Cardiac muscle cell (in vitro differentiated cells and primary cell): Measurements from ENCODE around the gene TAPT1. TPM values are rescaled to one million over a fixed set of nuclear protein-coding genes. Genes with fewer than 3 reads are reported as not detected.
A peak's percentile ranks its signal among the peaks of the same experiment; 100 is the strongest.

Experiments
- DNase-seq, 2 donors: peaks; one replicate each; pipeline versions ENCODE4 v3.0.0 to v3.0.0-alpha.2; 2010 to 2017; ENCODE audit warnings: low read depth in 1 of 2, low spot score in 1 of 2
- H3K27ac ChIP-seq: fragments of 200-600 bp; sonication (generic); 2 replicates; pipeline ENCODE4 v1.5.1; 2016
- H3K27me3 ChIP-seq: fragments of 200-600 bp; sonication (generic); 2 replicates; pipeline ENCODE4 v1.6.0; 2016; ENCODE audit warnings: control low read depth
- H3K36me3 ChIP-seq: fragments of 200-600 bp; sonication (generic); 2 replicates; pipeline ENCODE4 v1.5.1; 2016; ENCODE audit warnings: control low read depth
- H3K4me1 ChIP-seq: fragments of 200-600 bp; sonication (generic); 2 replicates; pipeline ENCODE4 v1.8.1; 2017; ENCODE audit warnings: low read depth, mild to moderate bottlenecking, mixed run types
- H3K4me3 ChIP-seq: fragments of 200-600 bp; sonication (generic); 2 replicates; pipeline ENCODE4 v1.5.1; 2016; ENCODE audit warnings: mild to moderate bottlenecking
- H3K9me3 ChIP-seq: fragments of 200-600 bp; sonication (generic); 2 replicates; pipeline ENCODE4 v1.5.1; 2017; ENCODE audit warnings: low read depth, mild to moderate bottlenecking, control low read depth
- polyA plus RNA-seq: library from polyadenylated mRNA; unstranded; fragments of >200 nt; fragmentation: Nextera tagmentation; extraction: Ambion mirVana; gene quantifications from 2 replicates; pipeline ENCODE4 v1.2.1, GENCODE V29; 2016
- total RNA-seq: library from RNA; depleted of rRNA; stranded (reverse); fragments of >200 nt; gene quantifications from 2 replicates; pipeline ENCODE4 v1.2.3, GENCODE V29; 2016
- TF ChIP-seq, protein P1 (sequence below): IDR thresholded peaks from 2 replicates; pipeline ENCODE4 v1.5.1; 2012; ENCODE audit warnings: low read depth, mild to moderate bottlenecking, low read length

Gene TAPT1
- total and polyA plus RNA-seq, 2 experiments from 2014 or later: 9.8 to 16.9 TPM

- Histone ChIP-seq H3K4me1 (no peaks in the 10 kb centered on the region), H3K27ac (no peak overlapping the region), H3K36me3 (no peaks in the 10 kb centered on the region), H3K9me3 (no peaks in the 10 kb centered on the region), H3K27me3 (no peaks in the 10 kb centered on the region), H3K4me3 (no peak overlapping the region)
- TF ChIP-seq, protein P1, sequence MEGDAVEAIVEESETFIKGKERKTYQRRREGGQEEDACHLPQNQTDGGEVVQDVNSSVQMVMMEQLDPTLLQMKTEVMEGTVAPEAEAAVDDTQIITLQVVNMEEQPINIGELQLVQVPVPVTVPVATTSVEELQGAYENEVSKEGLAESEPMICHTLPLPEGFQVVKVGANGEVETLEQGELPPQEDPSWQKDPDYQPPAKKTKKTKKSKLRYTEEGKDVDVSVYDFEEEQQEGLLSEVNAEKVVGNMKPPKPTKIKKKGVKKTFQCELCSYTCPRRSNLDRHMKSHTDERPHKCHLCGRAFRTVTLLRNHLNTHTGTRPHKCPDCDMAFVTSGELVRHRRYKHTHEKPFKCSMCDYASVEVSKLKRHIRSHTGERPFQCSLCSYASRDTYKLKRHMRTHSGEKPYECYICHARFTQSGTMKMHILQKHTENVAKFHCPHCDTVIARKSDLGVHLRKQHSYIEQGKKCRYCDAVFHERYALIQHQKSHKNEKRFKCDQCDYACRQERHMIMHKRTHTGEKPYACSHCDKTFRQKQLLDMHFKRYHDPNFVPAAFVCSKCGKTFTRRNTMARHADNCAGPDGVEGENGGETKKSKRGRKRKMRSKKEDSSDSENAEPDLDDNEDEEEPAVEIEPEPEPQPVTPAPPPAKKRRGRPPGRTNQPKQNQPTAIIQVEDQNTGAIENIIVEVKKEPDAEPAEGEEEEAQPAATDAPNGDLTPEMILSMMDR: no peak
- DNase-seq: no peak
Observed at GRCh38 chr4:16261313-16261878, 35.1 kb upstream of the TAPT1 start.

GRCh38 chr4:16259889-16260246 is 33.6 kb upstream of the TAPT1 start:
- no peak overlapping the region for H3K4me3 ChIP-seq
- TF ChIP-seq, protein P1: no peak
- DNase-seq: peak in 1 of 2 donors; percentile 80

DNA sequence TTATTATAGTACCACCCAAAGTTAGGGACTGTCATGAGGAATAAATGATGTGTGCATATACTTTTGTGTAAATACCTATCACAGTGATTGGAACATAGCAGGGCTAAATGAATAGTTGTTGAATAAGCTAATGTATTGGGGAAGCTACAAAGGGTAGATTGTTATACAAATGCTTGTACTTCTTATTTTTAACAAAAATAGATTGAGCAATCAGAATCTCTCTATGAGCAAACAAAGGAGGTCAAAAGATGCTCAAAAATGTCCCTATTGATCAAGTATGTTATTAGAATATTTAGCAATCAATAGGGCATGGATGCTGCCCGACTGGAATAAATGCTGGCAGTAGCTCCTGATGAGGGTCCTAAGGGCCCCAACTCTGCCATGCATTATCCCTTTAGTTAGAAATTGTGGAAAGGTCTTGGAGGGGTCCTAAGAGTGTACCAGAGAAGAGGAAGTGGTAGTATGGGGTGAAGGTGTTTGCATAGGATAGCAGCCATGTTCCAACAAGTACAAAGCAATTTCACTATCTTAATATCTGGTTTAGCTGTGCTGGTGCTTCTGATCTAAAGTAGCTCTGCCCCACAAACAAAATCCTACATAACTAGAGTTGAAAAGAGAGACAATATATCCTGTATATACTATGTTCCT is 33.1 kb upstream of the TAPT1 start:
- H3K4me1 ChIP-seq: no peaks in the 10 kb centered on the region
- H3K36me3 ChIP-seq: no peaks in the 10 kb centered on the region
- TF ChIP-seq, protein P1: no peak
- no peak overlapping the region for H3K27ac ChIP-seq
- H3K9me3 ChIP-seq: no peaks in the 10 kb centered on the region
- DNase-seq: no peak
- no peaks in the 10 kb centered on the region for H3K27me3 ChIP-seq
- no peak overlapping the region for H3K4me3 ChIP-seq

More at GRCh38 chr4:16259889-16260246, 33.6 kb upstream of the TAPT1 start:
- no peaks in the 10 kb centered on the region for H3K36me3 ChIP-seq
- H3K27me3 ChIP-seq: no peaks in the 10 kb centered on the region
- H3K27ac ChIP-seq: no peak overlapping the region
- H3K4me1 ChIP-seq: no peaks in the 10 kb centered on the region
- no peaks in the 10 kb centered on the region for H3K9me3 ChIP-seq

GRCh38 chr4:16257611-16258010 is 31.3 kb upstream of the TAPT1 start:
- DNase-seq: no peak

GRCh38 chr4:16256343-16256742 is 30.1 kb upstream of the TAPT1 start:
- TF ChIP-seq, protein P1: no peak
- no peaks in the 10 kb centered on the region for H3K27me3 ChIP-seq
- no peaks in the 10 kb centered on the region for H3K36me3 ChIP-seq
- no peaks in the 10 kb centered on the region for H3K9me3 ChIP-seq
- H3K4me1 ChIP-seq: no peaks in the 10 kb centered on the region
- no peak for DNase-seq
- no peak overlapping the region for H3K4me3 ChIP-seq
- H3K27ac ChIP-seq: no peak overlapping the region

More at GRCh38 chr4:16257611-16258010, 31.3 kb upstream of the TAPT1 start:
- no peaks in the 10 kb centered on the region for H3K9me3 ChIP-seq
- no peak overlapping the region for H3K27ac ChIP-seq
- TF ChIP-seq, protein P1: no peak
- no peaks in the 10 kb centered on the region for H3K36me3 ChIP-seq
- H3K4me3 ChIP-seq: no peak overlapping the region
- no peaks in the 10 kb centered on the region for H3K27me3 ChIP-seq
- no peaks in the 10 kb centered on the region for H3K4me1 ChIP-seq
